CD4-positive, alpha-beta T cell treated with Interleukin-1 beta for 1 hour (primary cell): ENCODE measurements around the gene PCDHB14.
A peak's percentile ranks its signal among the peaks of the same experiment; 100 is the strongest.
"Not testable (repeated sequence)": the region's sequence is repeated elsewhere in the genome, so short reads cannot be mapped to it uniquely, and the experiment has no call there.

ENCODE experiments used
- DNase-seq, 2 donors: peaks; one replicate each; pipeline ENCODE4 v3.0.0-alpha.2; 2020 to 2022

PCDHB14 gene

DNA sequence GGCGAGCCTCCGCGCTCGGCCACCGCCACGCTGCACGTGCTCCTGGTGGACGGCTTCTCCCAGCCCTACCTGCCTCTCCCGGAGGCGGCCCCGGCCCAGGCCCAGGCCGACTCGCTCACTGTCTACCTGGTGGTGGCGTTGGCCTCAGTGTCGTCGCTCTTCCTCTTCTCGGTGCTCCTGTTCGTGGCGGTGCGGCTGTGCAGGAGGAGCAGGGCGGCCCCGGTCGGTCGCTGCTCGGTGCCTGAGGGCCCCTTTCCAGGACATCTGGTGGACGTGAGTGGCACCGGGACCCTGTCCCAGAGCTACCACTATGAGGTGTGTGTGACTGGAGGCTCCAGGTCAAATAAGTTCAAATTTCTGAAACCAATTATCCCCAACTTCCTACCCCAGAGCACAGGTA is 12.3 kb upstream of the PCDHB14 start:
- DNase-seq, result not testable (repeated sequence)

- DNase-seq, result peak in 1 of 2 donors; percentile 12
Observed at GRCh38 chr5:141213656-141214339, 9.3 kb upstream of the PCDHB14 start, which contains the start of gene PCDHB13. Gene PCDHB13 (plus strand): TSS chr5:141213919. CDS start chr5:141214124, 205 bp downstream.

- not testable (repeated sequence) for DNase-seq
Observed at GRCh38 chr5:141214583-141214982, 8.6 kb upstream of the PCDHB14 start.

DNA sequence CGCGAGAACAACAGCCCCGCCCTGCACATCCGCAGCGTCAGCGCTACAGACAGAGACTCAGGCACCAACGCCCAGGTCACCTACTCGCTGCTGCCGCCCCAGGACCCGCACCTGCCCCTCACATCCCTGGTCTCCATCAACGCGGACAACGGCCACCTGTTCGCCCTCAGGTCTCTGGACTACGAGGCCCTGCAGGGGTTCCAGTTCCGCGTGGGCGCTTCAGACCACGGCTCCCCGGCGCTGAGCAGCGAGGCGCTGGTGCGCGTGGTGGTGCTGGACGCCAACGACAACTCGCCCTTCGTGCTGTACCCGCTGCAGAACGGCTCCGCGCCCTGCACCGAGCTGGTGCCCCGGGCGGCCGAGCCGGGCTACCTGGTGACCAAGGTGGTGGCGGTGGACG is 7.6 kb upstream of the PCDHB14 start:
- DNase-seq, result not testable (repeated sequence)

DNA sequence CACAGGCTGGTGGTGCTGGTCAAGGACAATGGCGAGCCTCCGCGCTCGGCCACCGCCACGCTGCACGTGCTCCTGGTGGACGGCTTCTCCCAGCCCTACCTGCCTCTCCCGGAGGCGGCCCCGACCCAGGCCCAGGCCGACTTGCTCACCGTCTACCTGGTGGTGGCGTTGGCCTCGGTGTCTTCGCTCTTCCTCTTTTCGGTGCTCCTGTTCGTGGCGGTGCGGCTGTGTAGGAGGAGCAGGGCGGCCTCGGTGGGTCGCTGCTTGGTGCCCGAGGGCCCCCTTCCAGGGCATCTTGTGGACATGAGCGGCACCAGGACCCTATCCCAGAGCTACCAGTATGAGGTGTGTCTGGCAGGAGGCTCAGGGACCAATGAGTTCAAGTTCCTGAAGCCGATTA is 7.1 kb upstream of the PCDHB14 start:
- not testable (repeated sequence) for DNase-seq

GRCh38 chr5:141224844-141225243 is 1.7 kb downstream of the PCDHB14 start:
- DNase-seq, result not testable (repeated sequence)

GRCh38 chr5:141225421-141225820 is 2.3 kb downstream of the PCDHB14 start:
- not testable (repeated sequence) for DNase-seq

DNA sequence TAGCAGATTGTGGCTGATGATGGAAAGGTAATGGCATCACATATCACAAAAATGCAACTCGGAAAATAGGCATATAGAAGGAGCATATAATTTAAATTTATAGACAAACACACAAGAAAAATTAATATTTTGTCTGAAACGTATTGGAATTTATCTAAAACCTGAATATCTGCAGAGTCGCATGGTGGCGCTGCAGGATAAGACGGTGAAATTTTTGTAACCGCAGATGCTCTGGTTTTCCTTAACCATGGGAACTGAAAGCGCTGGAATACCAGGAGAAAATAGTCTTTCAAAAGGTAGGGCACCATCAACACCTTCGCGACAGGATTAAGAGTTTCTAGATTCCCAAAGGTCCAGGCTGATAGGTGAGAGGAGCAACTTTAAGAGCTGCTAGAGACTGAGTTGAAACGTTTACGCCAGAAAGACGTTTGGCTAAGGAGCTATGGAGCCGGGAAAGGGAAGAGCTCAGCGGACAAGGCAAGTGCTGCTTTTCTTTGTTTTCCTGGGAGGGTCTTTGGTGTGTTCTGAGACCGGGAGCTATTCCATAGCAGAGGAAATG is 11.0 kb downstream of the PCDHB14 start:
- DNase-seq, result no peak

DNA sequence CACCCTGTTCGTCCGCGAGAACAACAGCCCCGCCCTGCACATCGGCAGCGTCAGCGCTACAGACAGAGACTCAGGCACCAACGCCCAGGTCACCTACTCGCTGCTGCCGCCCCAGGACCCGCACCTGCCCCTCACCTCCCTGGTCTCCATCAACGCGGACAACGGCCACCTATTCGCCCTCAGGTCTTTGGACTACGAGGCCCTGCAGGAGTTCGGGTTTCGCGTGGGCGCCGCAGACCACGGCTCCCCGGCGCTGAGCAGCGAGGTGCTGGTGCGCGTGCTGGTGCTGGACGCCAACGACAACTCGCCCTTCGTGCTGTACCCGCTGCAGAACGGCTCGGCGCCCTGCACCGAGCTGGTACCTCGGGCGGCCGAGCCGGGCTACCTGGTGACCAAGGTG is 12.8 kb downstream of the PCDHB14 start:
- not testable (repeated sequence) for DNase-seq

DNA sequence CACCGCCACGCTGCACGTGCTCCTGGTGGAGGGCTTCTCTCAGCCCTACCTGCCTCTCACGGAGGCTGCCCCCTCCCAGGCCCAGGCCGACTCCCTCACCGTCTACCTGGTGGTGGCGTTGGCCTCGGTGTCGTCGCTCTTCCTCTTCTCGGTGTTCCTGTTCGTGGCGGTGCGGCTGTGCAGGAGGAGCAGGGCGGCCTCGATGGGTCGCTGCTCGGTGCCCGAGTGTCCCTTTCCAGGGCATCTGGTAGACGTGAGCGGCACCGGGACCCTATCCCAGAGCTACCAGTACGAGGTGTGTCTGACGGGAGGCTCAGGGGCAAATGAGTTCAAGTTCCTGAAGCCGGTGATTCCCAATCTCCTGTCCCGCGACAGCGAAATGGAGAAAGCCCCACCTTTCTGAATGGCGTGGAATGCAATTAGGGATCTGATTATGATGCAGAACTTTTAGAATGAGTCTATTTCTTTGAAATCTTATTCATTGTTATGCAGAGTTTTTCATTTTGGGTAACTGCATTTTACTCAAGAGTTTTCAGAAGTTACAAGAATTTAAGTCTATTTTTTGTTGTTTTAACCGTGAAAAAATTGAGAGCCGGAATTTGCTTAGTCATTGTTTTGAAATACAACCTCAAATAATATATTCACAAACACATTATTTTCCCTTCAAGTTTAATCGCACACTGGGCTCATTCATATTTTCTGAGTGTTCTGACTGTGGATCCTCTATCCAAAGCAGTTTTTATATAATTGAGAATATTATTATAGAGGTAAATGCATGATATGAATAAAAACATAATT is 13.6 kb downstream of the PCDHB14 start:
- DNase-seq, result no peak

DNA sequence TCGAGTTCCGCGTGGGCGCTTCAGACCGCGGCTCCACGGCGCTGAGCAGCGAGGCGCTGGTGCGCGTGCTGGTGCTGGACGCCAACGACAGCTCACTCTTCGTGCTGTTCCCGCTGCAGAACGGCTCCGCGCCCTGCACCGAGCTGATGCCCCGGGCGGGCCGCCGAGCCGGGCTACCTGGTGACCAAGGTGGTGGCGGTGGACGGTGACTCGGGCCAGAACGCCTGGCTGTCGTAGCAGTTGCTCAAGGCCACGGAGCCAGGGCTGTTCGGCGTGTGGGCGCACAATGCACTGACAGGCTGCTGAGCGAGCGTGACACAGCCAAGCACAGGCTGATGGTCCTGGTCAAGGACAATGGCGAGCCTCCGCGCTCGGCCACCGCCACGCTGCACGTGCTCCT is 18.4 kb downstream of the PCDHB14 start:
- no peak for DNase-seq

DNA sequence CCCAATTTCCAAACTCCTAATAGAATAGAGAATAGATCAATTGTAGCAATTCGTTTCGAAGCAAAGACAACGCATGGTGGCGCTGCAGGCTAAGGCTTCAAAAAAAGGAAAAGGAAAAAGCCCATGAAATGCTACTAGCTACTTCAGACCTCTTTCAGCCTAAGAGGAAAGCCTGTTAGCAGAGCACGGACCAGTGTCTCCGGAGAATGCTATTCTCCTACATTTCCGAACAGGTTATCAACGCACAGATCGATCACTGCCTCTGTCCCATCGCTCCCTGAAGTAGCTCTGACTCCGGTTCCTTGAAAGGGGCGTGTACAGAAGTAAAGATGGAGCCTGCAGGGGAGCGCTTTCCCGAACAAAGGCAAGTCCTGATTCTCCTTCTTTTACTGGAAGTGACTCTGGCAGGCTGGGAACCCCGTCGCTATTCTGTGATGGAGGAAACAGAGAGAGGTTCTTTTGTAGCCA is 22.1 kb downstream of the PCDHB14 start, which contains the start of gene PCDHB15:
PCDHB15 (plus strand) TSS at position 146 of the 468 bp plus-strand sequence; CDS start at position 330, 184 bp downstream.
- DNase-seq, result peak in 1 of 2 donors; percentile 6

GRCh38 chr5:141246971-141247370 is 23.8 kb downstream of the PCDHB14 start:
- DNase-seq, result not testable (repeated sequence)

- not testable (repeated sequence) for DNase-seq
Observed at GRCh38 chr5:141247434-141247833, 24.3 kb downstream of the PCDHB14 start.

DNA sequence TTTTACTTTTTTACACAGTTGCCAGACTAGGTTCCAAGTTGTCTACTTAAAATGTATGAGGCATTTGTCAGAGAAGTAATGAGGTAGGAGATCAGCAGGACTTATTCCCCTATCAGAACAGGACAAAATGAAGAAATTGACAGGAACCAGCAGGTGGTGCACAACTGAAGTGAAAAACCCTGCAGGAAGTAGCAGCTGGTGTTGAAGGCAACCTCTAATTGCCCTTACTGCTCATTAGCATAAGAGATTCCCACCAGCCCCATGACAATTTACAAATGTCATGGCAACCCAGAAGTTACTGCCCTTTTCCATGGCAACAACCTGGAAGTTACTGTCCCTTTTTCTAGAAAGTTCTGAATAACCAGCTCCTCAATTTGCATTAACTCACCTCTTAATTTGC is 27.4 kb downstream of the PCDHB14 start:
- DNase-seq, result no peak

GRCh38 chr5:141258464-141258863 is 35.3 kb downstream of the PCDHB14 start:
- DNase-seq, result no peak

GRCh38 chr5:141258948-141259347 is 35.8 kb downstream of the PCDHB14 start:
- no peak for DNase-seq

- DNase-seq, result no peak
Observed at GRCh38 chr5:141260458-141261237, 37.5 kb downstream of the PCDHB14 start.

DNA sequence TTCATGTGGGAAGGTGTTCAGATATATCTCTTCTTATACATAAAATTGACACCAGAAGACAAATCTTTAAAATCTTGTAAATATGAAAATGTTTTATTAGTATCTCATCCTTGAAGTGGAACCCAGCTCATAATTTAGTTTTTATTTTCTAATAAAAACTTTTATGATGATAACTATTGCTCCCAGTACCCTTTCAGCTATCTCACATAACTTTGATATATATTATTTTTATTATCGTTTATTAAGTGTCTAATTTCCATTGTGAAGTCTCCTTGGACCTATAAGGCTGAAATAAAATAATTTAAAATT is 38.0 kb downstream of the PCDHB14 start:
- no peak for DNase-seq

DNA sequence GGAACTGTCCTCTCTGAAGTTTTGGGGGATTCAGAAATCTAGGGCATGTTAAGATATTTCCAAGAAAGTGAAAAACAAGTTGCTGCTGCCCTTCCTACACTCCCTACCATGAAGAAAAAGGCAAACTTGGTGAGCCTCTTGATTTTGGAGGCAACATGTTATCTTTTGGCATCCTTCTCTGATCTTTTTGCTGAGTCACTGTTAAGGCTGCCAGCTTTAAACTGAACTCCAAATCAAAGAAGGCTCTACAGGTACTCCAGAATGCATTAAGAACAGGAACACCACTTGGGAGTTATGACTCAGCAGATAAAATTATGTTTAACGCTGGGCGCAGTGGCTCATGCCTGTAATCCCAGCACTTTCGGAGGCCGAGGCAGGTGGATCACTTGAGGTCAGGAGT is 46.1 kb downstream of the PCDHB14 start:
- DNase-seq, result no peak

DNA sequence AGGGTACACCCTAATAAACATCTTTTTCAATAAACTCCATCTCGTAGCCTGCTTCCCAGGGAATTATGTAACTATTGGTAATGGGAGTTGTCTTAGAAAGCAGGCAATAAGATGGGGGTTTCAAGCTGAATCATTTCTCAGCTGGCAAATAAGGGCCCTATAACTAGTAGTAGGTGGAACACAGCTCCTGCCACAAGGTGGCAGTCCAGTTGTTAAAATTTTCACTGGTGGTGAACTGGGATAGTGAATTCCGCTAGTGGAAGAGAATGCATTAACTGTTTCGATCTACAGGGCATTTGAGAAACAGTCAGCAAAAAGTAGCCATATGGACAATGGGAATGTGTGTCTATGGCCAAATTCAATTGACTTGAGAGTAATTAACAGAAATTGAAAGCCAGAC is 49.8 kb downstream of the PCDHB14 start:
- no peak for DNase-seq
